Erythroblast (primary cell): ENCODE data around the gene ST7L.
"Not testable (repeated sequence)": the region's sequence is repeated elsewhere in the genome, so short reads cannot be mapped to it uniquely, and the experiment has no call there.

Experiments
- DNase-seq, 2 experiments: peaks; one replicate each; lab custom pipeline; 2025; lab: John Stamatoyannopoulos, UW
- GATA1 ChIP-seq: IDR thresholded peaks from 2 replicates; pipeline ENCODE4 v1.6.1; 2011; ENCODE audit warnings: low read depth, mild to moderate bottlenecking, control low read depth, low read length, moderate library complexity
- POLR2A ChIP-seq: IDR thresholded peaks from 2 replicates; pipeline ENCODE4 v1.6.1; 2011; ENCODE audit warnings: mild to moderate bottlenecking, low read length

ST7L gene

GRCh38 chr1:112618721-112619517, at the start of gene ST7L:
ST7L (minus strand) TSS chr1:112619141; CDS start chr1:112619113, 28 bp downstream.
- no peak for TF ChIP-seq GATA1
- TF ChIP-seq POLR2A, result no peak
- DNase-seq, result peak; percentile 81 to 84

GRCh38 chr1:112666946-112667345, 48.0 kb upstream of the ST7L start:
- TF ChIP-seq GATA1 (no peak), POLR2A (no peak)
- DNase-seq, result no peak

- TF ChIP-seq GATA1 (no peak), POLR2A (no peak)
- DNase-seq, result no peak
Observed at GRCh38 chr1:112665857-112666256, 46.9 kb upstream of the ST7L start.

GRCh38 chr1:112651205-112651604, 32.3 kb upstream of the ST7L start:
- no peak for DNase-seq

GRCh38 chr1:112646225-112646624, 27.3 kb upstream of the ST7L start:
- no peak for DNase-seq
- no peak for TF ChIP-seq GATA1
- no peak for TF ChIP-seq POLR2A

More at GRCh38 chr1:112651205-112651604, 32.3 kb upstream of the ST7L start:
- TF ChIP-seq POLR2A, result no peak
- no peak for TF ChIP-seq GATA1

- DNase-seq, result no peak
- no peak for TF ChIP-seq GATA1
Observed at GRCh38 chr1:112643080-112643479, 24.1 kb upstream of the ST7L start.

- DNase-seq, result not testable (repeated sequence)
Observed at GRCh38 chr1:112640437-112640836, 21.5 kb upstream of the ST7L start.

GRCh38 chr1:112638110-112638428, 19.1 kb upstream of the ST7L start:
- TF ChIP-seq POLR2A (no peak), GATA1 (no peak)
- no peak for DNase-seq

GRCh38 chr1:112637254-112638109, 18.5 kb upstream of the ST7L start:
- DNase-seq, result no peak
- no peak for TF ChIP-seq GATA1
- TF ChIP-seq POLR2A, result no peak

GRCh38 chr1:112636597-112637253, 17.8 kb upstream of the ST7L start:
- no peak for TF ChIP-seq GATA1
- TF ChIP-seq POLR2A, result no peak
- DNase-seq, result no peak

- DNase-seq, result no peak
- TF ChIP-seq POLR2A (no peak), GATA1 (no peak)
Observed at GRCh38 chr1:112636056-112636455, 17.1 kb upstream of the ST7L start.

- TF ChIP-seq POLR2A (no peak), GATA1 (no peak)
- no peak for DNase-seq
Observed at GRCh38 chr1:112634367-112634766, 15.4 kb upstream of the ST7L start.

- TF ChIP-seq POLR2A (no peak), GATA1 (no peak)
- DNase-seq, result peak in 1 of 2 experiments; percentile 59
Observed at GRCh38 chr1:112633628-112634027, 14.7 kb upstream of the ST7L start.

GRCh38 chr1:112629256-112629655, 10.3 kb upstream of the ST7L start:
- TF ChIP-seq GATA1 (no peak), POLR2A (no peak)
- DNase-seq, result no peak

- TF ChIP-seq POLR2A (no peak), GATA1 (no peak)
- DNase-seq, result peak in 1 of 2 experiments; percentile 49
Observed at GRCh38 chr1:112628516-112628915, 9.6 kb upstream of the ST7L start.
